Mesodermal cell (in vitro differentiated cells): ENCODE data around the gene GBF1.

Experiments
- H3K27ac ChIP-seq: 2 replicates; pipeline ENCODE4 v1.7.0; 2013; ENCODE audit warnings: mild to moderate bottlenecking, low read depth, low read length, moderate library complexity; ENCODE audit not compliant: severe bottlenecking
- H3K36me3 ChIP-seq: 2 replicates; pipeline ENCODE4 v1.7.1; 2013; ENCODE audit warnings: mild to moderate bottlenecking, low read length, moderate library complexity; ENCODE audit not compliant: control insufficient read depth, insufficient read depth
- H3K4me1 ChIP-seq: one replicate; pipeline ENCODE4 v1.7.1; 2013; ENCODE audit warnings: mild to moderate bottlenecking, low read length; ENCODE audit not compliant: insufficient read depth, control insufficient read depth, poor library complexity, severe bottlenecking
- H3K4me3 ChIP-seq: 2 replicates; pipeline ENCODE4 v1.7.0; 2013; ENCODE audit warnings: low read length, control low read depth, mild to moderate bottlenecking; ENCODE audit not compliant: insufficient read depth, poor library complexity, severe bottlenecking; ENCODE audit errors: extremely low read depth
- H3K9me3 ChIP-seq: 2 replicates; pipeline ENCODE4 v1.7.1; 2013; ENCODE audit warnings: mild to moderate bottlenecking, low read length, moderate library complexity; ENCODE audit not compliant: control insufficient read depth
- WGBS, 2 experiments: methylation state at CpG; one replicate each; pipeline ENCODE4 v1.1.5; 2013; ENCODE audit warnings: missing lambda C conversion rate in 2 of 2; ENCODE audit not compliant: insufficient coverage in 2 of 2; 5-methylcytosine and 5-hydroxymethylcytosine counted together

The GBF1 gene

DNA sequence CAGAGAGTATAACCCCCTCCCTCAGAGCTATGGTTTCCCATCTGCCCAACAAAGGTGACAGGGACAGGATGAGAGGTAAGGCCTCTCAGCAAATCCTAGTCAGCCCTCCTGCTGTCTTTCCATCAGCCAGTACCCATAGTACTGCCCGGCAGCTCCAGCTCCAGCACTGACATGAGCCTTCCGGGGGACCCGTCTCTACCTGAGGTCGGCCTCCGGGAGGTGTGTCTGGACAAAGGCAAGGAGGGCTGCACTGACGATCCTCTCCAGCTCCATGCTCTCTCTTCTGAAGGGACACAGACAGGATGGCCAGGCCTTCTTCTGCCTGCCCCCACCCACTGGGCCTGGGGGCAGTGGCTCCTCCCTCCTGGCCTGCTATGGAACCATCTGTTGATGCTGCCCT, 179.6 kb downstream of the GBF1 start:
- 91 to 97% methylated on average over 6 of the region's 6 CpGs for WGBS, 2 experiments
- peaks cover 16% of the 10 kb centered on the region for H3K36me3 ChIP-seq
- H3K4me3 ChIP-seq: no peak overlapping the region
- no peaks in the 10 kb centered on the region for H3K4me1 ChIP-seq
- H3K9me3 ChIP-seq: no peaks in the 10 kb centered on the region
- no peak overlapping the region for H3K27ac ChIP-seq

DNA sequence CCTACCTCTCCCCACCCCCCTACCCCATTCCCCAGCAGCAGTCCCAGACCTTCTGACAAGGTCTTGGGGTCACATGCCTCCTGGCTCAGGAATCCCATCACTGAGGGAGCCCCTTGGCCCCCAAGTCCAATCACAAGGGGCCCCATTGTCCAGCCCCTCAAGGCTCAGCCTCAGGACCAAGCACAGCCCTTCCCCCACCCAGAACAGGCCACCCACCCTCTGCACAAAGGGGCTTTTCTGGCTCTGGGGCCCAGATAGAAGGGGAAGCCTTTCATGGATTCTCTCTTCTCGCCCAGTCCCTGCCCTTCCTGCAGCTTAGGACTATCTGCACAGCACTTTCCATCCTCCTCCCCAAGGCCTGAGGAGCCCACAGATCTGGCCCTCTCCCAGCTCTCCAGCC, 180.1 kb downstream of the GBF1 start:
- H3K36me3 ChIP-seq: peaks cover 17% of the 10 kb centered on the region
- H3K9me3 ChIP-seq: no peaks in the 10 kb centered on the region
- H3K4me3 ChIP-seq: no peak overlapping the region
- 75 to 100% methylated on average over 1 of the region's 1 CpG for WGBS, 2 experiments
- no peaks in the 10 kb centered on the region for H3K4me1 ChIP-seq
- no peak overlapping the region for H3K27ac ChIP-seq

DNA sequence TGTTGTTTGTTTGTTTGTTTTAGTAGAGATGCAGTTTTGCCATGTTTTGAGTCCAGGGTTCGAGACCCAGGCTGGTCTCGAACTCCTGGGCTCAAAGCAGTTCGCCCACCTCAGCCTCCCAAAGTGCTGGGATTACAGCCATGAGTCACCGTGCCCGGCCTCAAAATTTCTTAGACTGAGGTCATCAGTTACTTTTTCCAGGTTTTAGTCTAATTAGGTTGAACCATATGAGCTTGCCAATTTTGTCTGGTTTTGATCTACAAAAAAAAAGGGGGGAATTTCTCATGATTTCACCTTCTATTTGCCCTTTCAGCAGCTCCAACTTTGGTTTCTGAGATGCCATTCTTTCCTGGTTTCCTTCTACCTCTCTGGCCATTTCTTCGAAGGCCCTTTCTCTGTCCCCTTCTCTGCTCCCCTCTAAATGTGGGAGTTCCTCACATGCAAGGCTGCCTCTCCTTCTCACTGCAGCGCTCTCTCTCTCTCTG, 181.5 kb downstream of the GBF1 start:
- 87 to 96% methylated on average over 5 to 6 of the region's 7 CpGs for WGBS, 2 experiments
- Histone ChIP-seq H3K4me3 (no peak overlapping the region), H3K4me1 (peaks cover 3% of the 10 kb centered on the region), H3K36me3 (peaks cover 21% of the 10 kb centered on the region), H3K27ac (no peak overlapping the region), H3K9me3 (no peaks in the 10 kb centered on the region)

DNA sequence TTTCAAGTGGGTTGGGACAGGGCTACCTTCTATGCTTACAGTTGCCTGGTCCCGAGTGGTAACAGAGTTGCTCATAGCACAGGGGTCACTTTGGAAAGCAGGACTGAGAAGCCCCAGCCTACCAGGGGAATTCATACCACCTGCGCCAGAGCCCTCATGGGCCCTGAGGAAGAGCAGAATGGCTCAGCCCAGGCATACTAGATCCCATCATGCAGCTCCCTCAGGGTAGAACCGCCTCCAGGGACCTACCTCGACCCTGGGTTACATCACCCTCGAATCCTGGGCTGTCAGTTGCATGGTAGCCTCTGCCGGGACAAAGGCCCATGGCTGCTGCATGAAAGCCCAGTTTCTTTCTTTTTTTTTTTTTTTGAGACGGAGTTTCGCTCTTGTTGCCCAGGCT, 184.1 kb downstream of the GBF1 start:
- H3K36me3 ChIP-seq: peaks cover 6% of the 10 kb centered on the region
- H3K27ac ChIP-seq: no peak overlapping the region
- WGBS, 2 experiments: 86 to 92% methylated on average over 6 to 7 of the region's 8 CpGs

DNA sequence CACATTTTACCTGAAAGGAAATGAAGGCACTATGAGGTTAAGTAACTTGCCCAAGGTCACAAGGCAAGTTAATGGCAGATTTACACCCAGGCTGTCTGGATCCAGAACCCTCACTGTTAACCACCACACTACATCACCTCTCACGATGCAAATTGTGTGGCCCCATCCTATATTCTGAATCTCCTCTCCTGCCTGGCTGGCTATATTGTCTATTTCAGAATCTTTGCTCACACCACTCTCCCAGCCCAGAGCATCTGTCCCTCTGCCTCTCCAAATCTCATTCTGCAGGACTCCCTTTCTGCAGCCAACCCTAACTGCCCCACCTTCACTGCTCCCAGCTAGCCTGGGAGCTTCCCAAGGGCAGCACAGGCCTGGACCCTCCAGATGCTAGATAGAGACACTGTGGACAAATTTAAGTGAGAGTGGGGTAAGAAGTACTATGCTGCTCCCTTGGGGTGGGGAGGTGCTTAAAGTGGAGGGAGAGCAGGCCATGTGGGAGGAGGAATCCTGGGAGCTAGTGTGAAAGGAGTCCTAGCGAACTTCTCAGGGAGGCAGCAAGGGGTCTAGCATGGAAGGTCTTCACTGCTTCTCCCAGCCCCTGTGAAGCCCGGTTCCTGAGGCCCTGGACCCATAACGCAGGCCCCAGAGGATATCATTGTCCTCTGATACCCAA, 186.3 kb downstream of the GBF1 start:
- peaks cover 12% of the 10 kb centered on the region for H3K4me1 ChIP-seq
- H3K36me3 ChIP-seq: peaks cover 6% of the 10 kb centered on the region
- no peaks in the 10 kb centered on the region for H3K9me3 ChIP-seq
- H3K27ac ChIP-seq: peak overlapping the region; percentile 13
- peak overlapping the region; percentile 87 for H3K4me3 ChIP-seq
- 33 to 44% methylated on average over 3 to 4 of the region's 4 CpGs for WGBS, 2 experiments

More for the DNA sequence above, 184.1 kb downstream of the GBF1 start:
- H3K9me3 ChIP-seq: no peaks in the 10 kb centered on the region
- H3K4me3 ChIP-seq: no peak overlapping the region
- H3K4me1 ChIP-seq: peaks cover 4% of the 10 kb centered on the region
